Gastroesophageal sphincter (tissue), 3 donors: ENCODE data around the gene KCNAB1.

ENCODE experiments used
- CTCF ChIP-seq, 4 experiments: fragments of 200-600 bp in 2 of 4; fragments of 450-650 bp in 2 of 4; sonication (generic) in 1 of 4; IDR thresholded peaks; one replicate each; pipeline ENCODE4 v1.5.1; 2017 to 2019; ENCODE audit warnings: antibody characterized with exemption in 4 of 4, mild to moderate bottlenecking in 2 of 4, moderate library complexity in 2 of 4
- POLR2A ChIP-seq, 2 donors: fragments of 450-650 bp; IDR thresholded peaks; one replicate each; pipeline ENCODE4 v1.6.1; 2017; ENCODE audit warnings: antibody characterized with exemption in 2 of 2, mild to moderate bottlenecking in 2 of 2, moderate library complexity in 1 of 2

GRCh38 chr3:156416846-156417558 lies 296.6 kb downstream of the KCNAB1 start:
- TF ChIP-seq POLR2A (IDR thresholded peaks at IDR 0.05) (no peak), CTCF (IDR thresholded peaks at IDR 0.05) (no peak)
